ENCODE data around the gene PARK7. TPM values are rescaled to one million over a fixed set of nuclear protein-coding genes. Genes with fewer than 3 reads are reported as not detected.

Gene PARK7
- total RNA-seq, 1 experiment from 2014 or later: 370 TPM

DNA sequence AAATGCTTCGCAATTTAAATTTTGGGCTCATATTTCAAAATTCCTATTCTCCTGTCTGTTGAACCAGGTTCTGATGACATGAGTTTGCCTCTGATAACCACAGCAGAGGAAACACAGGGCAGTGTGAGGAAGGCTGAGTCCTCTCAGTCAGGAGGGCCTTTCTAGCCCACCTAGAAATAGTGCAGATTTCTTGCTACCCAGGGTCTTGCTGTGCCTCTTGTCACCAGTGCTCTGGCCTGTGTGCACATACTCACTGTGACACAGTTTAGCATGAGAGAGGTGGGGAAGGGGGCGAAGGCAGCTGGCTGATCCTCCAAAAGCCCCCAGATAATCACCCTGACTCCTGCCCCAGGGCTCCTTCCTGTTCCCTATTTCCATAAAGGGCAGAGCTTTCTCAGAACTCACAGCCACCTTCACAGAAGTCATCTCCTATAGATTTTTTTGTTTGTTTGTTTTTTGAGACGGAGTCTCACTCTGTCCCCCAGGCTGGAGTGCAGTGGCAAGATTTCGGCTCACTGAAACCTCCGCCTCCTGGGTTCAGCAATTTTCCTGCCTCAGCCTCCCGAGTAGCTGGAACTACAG lies 40.9 kb downstream of the PARK7 start:
- intact Hi-C loops (cut with micrococcal nuclease): no loop called here
- Histone ChIP-seq H3K4me2 (ENCODE audit: low read length) (no peak overlapping the region), H3K27ac (ENCODE audit: low read depth, low read length) (no peak overlapping the region), H3K9ac (ENCODE audit: low read length) (no peak overlapping the region), H4K20me1 (ENCODE audit: insufficient read depth) (no peaks in the 10 kb centered on the region; the same call in 1 of the 2 replicates), H3K36me3 (ENCODE audit: control insufficient read depth in 1 of 2, insufficient read depth in 2 of 2, low read length in 2 of 2) (no peaks in the 10 kb centered on the region), H3K27me3 (ENCODE audit: insufficient read depth, low read length) (no peaks in the 10 kb centered on the region), H3K9me3 (ENCODE audit: control insufficient read depth in 1 of 2, insufficient read depth in 1 of 2, low read depth in 1 of 2, low read length in 2 of 2) (no peaks in the 10 kb centered on the region), H3K79me2 (ENCODE audit: insufficient read depth, low read length) (no peaks in the 10 kb centered on the region), H3K4me1 (ENCODE audit: control insufficient read depth in 1 of 2, insufficient read depth in 2 of 2, low read length in 2 of 2) (peaks cover 10 to 30% of the 10 kb centered on the region in 2 experiments; a peak in 3 of 4 replicates), H3K9me2 (ENCODE audit: insufficient read depth) (no peaks in the 10 kb centered on the region), H2AFZ (ENCODE audit: low read depth, low read length, poor library complexity, severe bottlenecking) (no peak overlapping the region), H3K4me3 (replicated peaks in 1 of 2; ENCODE audit: low read depth in 1 of 2, low read length in 2 of 2) (no peak overlapping the region)
- TF ChIP-seq CEBPB (IDR thresholded peaks at IDR 0.05; ENCODE audit: low read depth) (no peak), CTCF (IDR thresholded peaks at IDR 0.05 in 2 of 3, conservative IDR thresholded peaks at IDR 0.05 in 1 of 3; ENCODE audit: borderline replicate concordance in 1 of 3, insufficient read depth in 1 of 3, low read depth in 2 of 3, low read length in 2 of 3) (no peak), MAX (IDR thresholded peaks at IDR 0.05) (no peak), POLR2AphosphoS5 (IDR thresholded peaks at IDR 0.05; ENCODE audit: low read depth, low read length) (0 out of 2 replicates have a peak, but pooled peaks have one; percentile 12), POLR2A (IDR thresholded peaks at IDR 0.05; ENCODE audit: borderline replicate concordance, extremely low read depth, insufficient read depth, insufficient read length) (no peak), ZFX (IDR thresholded peaks at IDR 0.05) (no peak), SP1 (IDR thresholded peaks at IDR 0.05; ENCODE audit: low read depth) (no peak)
- RAD21 ChIA-PET (ENCODE audit: low non-redundant PET in 1 of 2, low total read pairs in 2 of 2, uncharacterized antibody in 2 of 2, unreplicated experiment in 2 of 2): no interaction called here
- ATAC-seq (no peak), DNase-seq (ENCODE audit: low read depth, low spot score) (no peak)
- no TSS peak for BruUV-seq (replicated peaks)
- POLR2A ChIA-PET: no interaction called here
- CTCF ChIA-PET: no interaction called here

- ATAC-seq: no peak
- intact Hi-C loops (cut with micrococcal nuclease): no loop called here
- DNase-seq (ENCODE audit: low read depth, low spot score): no peak
- ChIA-PET RAD21 (ENCODE audit: low non-redundant PET in 1 of 2, low total read pairs in 2 of 2, uncharacterized antibody in 2 of 2, unreplicated experiment in 2 of 2) (no interaction called here), POLR2A (no interaction called here), CTCF (no interaction called here)
- H3K9ac ChIP-seq (ENCODE audit: low read length): no peak overlapping the region
- no peak overlapping the region for H2AFZ ChIP-seq (ENCODE audit: low read depth, low read length, poor library complexity, severe bottlenecking)
- peaks cover 10 to 35% of the 10 kb centered on the region in 2 experiments; a peak in 3 of 4 replicates for H3K4me1 ChIP-seq (ENCODE audit: control insufficient read depth in 1 of 2, insufficient read depth in 2 of 2, low read length in 2 of 2)
- no peaks in the 10 kb centered on the region for H3K27me3 ChIP-seq (ENCODE audit: insufficient read depth, low read length)
- no peaks in the 10 kb centered on the region for H3K36me3 ChIP-seq (ENCODE audit: control insufficient read depth in 1 of 2, insufficient read depth in 2 of 2, low read length in 2 of 2)
- H3K9me2 ChIP-seq (ENCODE audit: insufficient read depth): no peaks in the 10 kb centered on the region
- H3K4me2 ChIP-seq (ENCODE audit: low read length): no peak overlapping the region
- no peaks in the 10 kb centered on the region for H3K9me3 ChIP-seq (ENCODE audit: control insufficient read depth in 1 of 2, insufficient read depth in 1 of 2, low read depth in 1 of 2, low read length in 2 of 2)
- no peak overlapping the region for H3K4me3 ChIP-seq (replicated peaks in 1 of 2; ENCODE audit: low read depth in 1 of 2, low read length in 2 of 2)
- no TSS peak for BruUV-seq (replicated peaks)
- H4K20me1 ChIP-seq (ENCODE audit: insufficient read depth): no peaks in the 10 kb centered on the region; the same call in 1 of the 2 replicates
- no peak overlapping the region for H3K27ac ChIP-seq (ENCODE audit: low read depth, low read length)
- TF ChIP-seq FOSL1 (IDR thresholded peaks at IDR 0.05; ENCODE audit: low read depth) (no peak), POLR2AphosphoS5 (IDR thresholded peaks at IDR 0.05; ENCODE audit: low read depth, low read length) (peak; percentile 8; the same call in 1 of the 2 replicates)
- no peaks in the 10 kb centered on the region for H3K79me2 ChIP-seq (ENCODE audit: insufficient read depth, low read length)
Observed at GRCh38 chr1:8002921-8003320, 41.4 kb downstream of the PARK7 start.
